Breast epithelium (tissue), 4 donors: Measurements from ENCODE around the gene NFIX. TPM values are rescaled to one million over a fixed set of nuclear protein-coding genes. Genes with fewer than 3 reads are reported as not detected.

Source experiments
- DNase-seq, 2 donors: peaks; one replicate each; pipeline ENCODE4 v3.0.0-alpha.2; 2019; ENCODE audit warnings: low spot score in 2 of 2
- H3K27ac ChIP-seq, 2 donors: fragments of 200-600 bp; sonication (generic) in 1 of 2; one replicate each; pipeline ENCODE4 v1.5.1; 2016 to 2019; ENCODE audit warnings: mild to moderate bottlenecking in 1 of 2
- H3K27me3 ChIP-seq, 2 donors: fragments of 200-600 bp; sonication (generic) in 1 of 2; one replicate each; pipeline versions ENCODE4 v1.5.1 to v1.6.0; 2017 to 2019; ENCODE audit warnings: control low read depth in 1 of 2, mild to moderate bottlenecking in 1 of 2
- H3K36me3 ChIP-seq: fragments of 200-600 bp; one replicate; pipeline ENCODE4 v1.5.1; 2019
- H3K4me1 ChIP-seq, 2 donors: fragments of 200-600 bp; sonication (generic); one replicate each; pipeline ENCODE4 v1.5.1; 2016 to 2019; ENCODE audit warnings: control low read depth in 1 of 2
- H3K4me3 ChIP-seq, 3 donors: fragments of 200-600 bp; sonication (generic); 1 replicate in 2 of 3; 2 replicates in 1 of 3; pipeline ENCODE4 v1.5.1; 2016 to 2019; ENCODE audit warnings: mild to moderate bottlenecking in 3 of 3, moderate library complexity in 2 of 3
- H3K9me3 ChIP-seq, 2 donors: fragments of 200-600 bp; sonication (generic) in 1 of 2; one replicate each; pipeline ENCODE4 v1.5.1; 2016 to 2019; ENCODE audit warnings: control low read depth in 1 of 2
- POLR2A ChIP-seq: fragments of 450-650 bp; IDR thresholded peaks from one replicate; pipeline ENCODE4 v1.6.1; 2016; ENCODE audit warnings: antibody characterized with exemption, mild to moderate bottlenecking, moderate library complexity
- POLR2AphosphoS5 ChIP-seq, 3 donors: sonication (generic); formaldehyde crosslinking; IDR thresholded peaks; one replicate each; pipeline ENCODE4 v1.6.1; 2017; ENCODE audit warnings: antibody characterized with exemption in 3 of 3
- intact Hi-C: fragments of 100-400 bp; cut with DNase I; formaldehyde crosslinking; loops from one replicate; pipeline ENCODE4 v1.15.1; 2023; ENCODE audit warnings: low total_unique reads
- total RNA-seq, 3 donors: library from RNA; depleted of rRNA; stranded (reverse); fragments of >200 nt; gene quantifications; one replicate each; pipeline ENCODE4 v1.1.0, GENCODE V29; 2016
- TF ChIP-seq, protein P1 (sequence below), 3 donors: fragments of 450-650 bp; IDR thresholded peaks; one replicate each; pipeline ENCODE4 v1.5.1; 2016 to 2017; ENCODE audit warnings: antibody characterized with exemption in 3 of 3, mild to moderate bottlenecking in 3 of 3, moderate library complexity in 3 of 3

The NFIX gene
- total RNA-seq, 3 donors from 2014 or later: 43.6 to 53.9 (median 52.8) TPM

DNA sequence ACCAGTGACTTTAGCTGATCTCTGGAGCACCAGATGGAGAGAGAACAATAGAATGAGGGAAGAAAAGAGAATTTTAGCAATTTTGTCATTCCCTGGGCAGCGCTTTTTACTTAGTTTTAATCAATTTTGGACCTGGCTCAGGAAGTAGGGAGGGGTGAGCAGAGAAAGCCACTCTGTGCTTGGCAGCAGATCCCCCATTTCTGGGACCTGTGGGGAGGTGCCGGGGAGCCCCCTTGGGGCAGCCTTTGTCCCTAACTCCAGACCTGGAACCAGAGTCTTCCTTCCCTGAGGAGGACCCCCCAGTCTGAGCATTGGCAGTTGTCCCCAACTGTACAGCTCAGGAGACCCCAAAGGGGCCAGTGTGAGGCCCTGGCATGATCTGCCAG is 96.9 kb downstream of the NFIX start:
- Histone ChIP-seq H3K27ac (peak overlapping the region; percentile 88 to 90), H3K36me3 (no peaks in the 10 kb centered on the region), H3K4me3 (peak overlapping the region in 2 of 3 donors; percentile 8 to 41), H3K9me3 (no peaks in the 10 kb centered on the region), H3K27me3 (no peaks in the 10 kb centered on the region), H3K4me1 (peaks cover 9 to 10% of the 10 kb centered on the region in 2 donors)
- no peak for DNase-seq
- intact Hi-C loops: no loop called here
- TF ChIP-seq POLR2AphosphoS5 (IDR thresholded peaks at IDR 0.05): no peak
- TF ChIP-seq, protein P1, sequence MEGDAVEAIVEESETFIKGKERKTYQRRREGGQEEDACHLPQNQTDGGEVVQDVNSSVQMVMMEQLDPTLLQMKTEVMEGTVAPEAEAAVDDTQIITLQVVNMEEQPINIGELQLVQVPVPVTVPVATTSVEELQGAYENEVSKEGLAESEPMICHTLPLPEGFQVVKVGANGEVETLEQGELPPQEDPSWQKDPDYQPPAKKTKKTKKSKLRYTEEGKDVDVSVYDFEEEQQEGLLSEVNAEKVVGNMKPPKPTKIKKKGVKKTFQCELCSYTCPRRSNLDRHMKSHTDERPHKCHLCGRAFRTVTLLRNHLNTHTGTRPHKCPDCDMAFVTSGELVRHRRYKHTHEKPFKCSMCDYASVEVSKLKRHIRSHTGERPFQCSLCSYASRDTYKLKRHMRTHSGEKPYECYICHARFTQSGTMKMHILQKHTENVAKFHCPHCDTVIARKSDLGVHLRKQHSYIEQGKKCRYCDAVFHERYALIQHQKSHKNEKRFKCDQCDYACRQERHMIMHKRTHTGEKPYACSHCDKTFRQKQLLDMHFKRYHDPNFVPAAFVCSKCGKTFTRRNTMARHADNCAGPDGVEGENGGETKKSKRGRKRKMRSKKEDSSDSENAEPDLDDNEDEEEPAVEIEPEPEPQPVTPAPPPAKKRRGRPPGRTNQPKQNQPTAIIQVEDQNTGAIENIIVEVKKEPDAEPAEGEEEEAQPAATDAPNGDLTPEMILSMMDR (IDR thresholded peaks at IDR 0.05): no peak
- TF ChIP-seq POLR2A: no peak

DNA sequence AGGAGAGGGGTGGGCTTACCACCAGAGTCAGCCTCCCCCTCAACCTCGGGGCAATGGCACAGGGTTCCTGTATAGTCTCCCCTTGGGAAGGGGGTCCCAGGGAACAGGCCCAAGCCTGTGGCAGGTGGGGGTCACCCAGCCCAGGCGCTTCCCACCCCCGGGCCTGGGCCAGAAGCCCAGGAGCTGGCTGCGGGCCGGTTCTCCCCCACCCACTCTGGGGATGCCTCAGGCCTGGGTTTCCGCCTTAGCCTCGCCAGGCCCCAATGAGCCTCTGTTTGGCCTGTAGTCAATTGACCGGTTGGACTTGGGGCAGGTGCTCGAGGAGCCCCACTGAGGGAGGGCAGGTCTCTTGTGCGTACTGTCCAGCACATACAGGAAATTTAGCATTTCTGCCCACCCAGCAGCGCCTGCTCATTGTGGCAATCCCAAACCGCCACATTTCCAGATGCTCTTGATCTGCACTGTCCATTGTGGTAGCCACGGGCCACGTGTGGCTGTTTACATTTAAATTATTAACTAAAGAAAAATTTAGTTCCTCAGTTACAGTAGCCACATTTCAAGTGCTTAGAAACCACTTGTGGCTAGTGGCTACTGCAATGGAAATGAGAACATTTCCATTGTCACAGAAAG is 97.4 kb downstream of the NFIX start:
- Histone ChIP-seq H3K27ac (peak overlapping the region; percentile 88 to 90), H3K27me3 (no peaks in the 10 kb centered on the region), H3K9me3 (no peaks in the 10 kb centered on the region), H3K4me3 (no peak overlapping the region), H3K36me3 (no peaks in the 10 kb centered on the region), H3K4me1 (peaks cover 9 to 10% of the 10 kb centered on the region in 2 donors)
- DNase-seq: no peak
- TF ChIP-seq, protein P1 (IDR thresholded peaks at IDR 0.05): no peak
- TF ChIP-seq POLR2AphosphoS5 (IDR thresholded peaks at IDR 0.05) (no peak), POLR2A (no peak)
- intact Hi-C loops: no loop called here

DNA sequence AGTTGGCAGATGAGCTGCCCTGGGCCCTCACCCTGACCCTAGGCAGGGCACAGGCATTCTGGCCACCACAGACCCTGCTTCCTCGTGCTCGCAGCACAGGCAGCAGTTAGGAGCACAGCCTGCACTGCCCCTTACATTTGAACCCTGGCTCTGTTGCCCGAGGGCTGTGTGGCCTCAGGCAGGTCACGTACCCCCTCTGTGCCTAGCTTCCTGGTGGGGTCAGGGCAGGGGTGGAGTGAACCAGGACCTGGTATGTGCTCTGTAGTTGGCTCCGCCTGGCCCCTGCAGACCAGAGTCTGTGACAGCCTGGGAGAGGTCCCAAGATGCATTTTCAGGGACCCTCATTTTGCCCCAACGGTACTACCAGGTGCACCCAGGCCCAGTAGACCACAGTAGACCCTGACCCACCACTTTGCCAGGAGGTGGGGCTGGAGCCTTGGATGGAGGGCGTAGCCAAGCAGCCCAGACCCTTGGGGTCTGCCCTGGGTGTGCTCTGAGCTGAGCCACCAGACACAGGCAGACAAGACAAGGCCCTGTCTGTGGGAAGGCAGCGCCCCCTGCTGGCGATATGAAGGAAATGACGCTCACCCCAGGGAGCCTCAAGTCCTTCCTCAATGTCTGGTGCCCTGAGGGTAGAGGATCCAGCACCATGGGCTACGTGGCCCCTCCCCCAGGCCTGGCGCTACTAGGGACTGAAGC is 98.3 kb downstream of the NFIX start:
- Histone ChIP-seq H3K36me3 (no peaks in the 10 kb centered on the region), H3K27me3 (no peaks in the 10 kb centered on the region), H3K27ac (peak overlapping the region; percentile 88 to 90), H3K4me3 (no peak overlapping the region), H3K4me1 (peaks cover 9 to 10% of the 10 kb centered on the region in 2 donors), H3K9me3 (no peaks in the 10 kb centered on the region)
- DNase-seq: peak; percentile 80 to 86
- no peak for TF ChIP-seq POLR2A
- TF ChIP-seq, protein P1 (IDR thresholded peaks at IDR 0.05): peak; percentile 92 to 98 (median 95)
- peak; percentile 12 to 51 (median 51) for TF ChIP-seq POLR2AphosphoS5 (IDR thresholded peaks at IDR 0.05)
- intact Hi-C loops: no loop called here

DNA sequence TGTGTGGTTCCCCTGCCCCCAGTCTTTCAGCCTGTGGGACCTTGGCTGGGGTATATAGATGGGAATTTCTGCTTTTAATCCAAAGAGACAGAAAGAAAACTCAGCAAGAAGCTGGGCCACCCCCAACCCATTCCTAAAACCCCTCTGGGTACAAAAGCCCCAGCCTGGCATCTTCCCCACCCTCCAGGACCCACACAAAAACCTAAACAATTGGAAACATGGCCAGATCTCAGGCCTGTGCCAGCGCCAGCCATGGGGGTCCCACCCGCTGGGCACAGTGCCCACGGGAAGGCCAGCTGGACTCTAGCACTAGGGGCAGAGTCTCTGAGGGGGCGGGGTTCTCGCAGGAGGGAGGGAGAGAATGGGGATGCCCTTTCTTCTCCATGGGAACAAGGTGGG is 98.8 kb downstream of the NFIX start:
- Histone ChIP-seq H3K27ac (peak overlapping the region; percentile 88 to 90), H3K9me3 (no peaks in the 10 kb centered on the region), H3K4me3 (no peak overlapping the region), H3K36me3 (no peaks in the 10 kb centered on the region), H3K4me1 (peaks cover 9 to 10% of the 10 kb centered on the region in 2 donors), H3K27me3 (no peaks in the 10 kb centered on the region)
- DNase-seq: no peak
- TF ChIP-seq POLR2AphosphoS5 (IDR thresholded peaks at IDR 0.05): no peak
- no peak for TF ChIP-seq POLR2A
- TF ChIP-seq, protein P1 (IDR thresholded peaks at IDR 0.05): no peak
- intact Hi-C loops: no loop called here

DNA sequence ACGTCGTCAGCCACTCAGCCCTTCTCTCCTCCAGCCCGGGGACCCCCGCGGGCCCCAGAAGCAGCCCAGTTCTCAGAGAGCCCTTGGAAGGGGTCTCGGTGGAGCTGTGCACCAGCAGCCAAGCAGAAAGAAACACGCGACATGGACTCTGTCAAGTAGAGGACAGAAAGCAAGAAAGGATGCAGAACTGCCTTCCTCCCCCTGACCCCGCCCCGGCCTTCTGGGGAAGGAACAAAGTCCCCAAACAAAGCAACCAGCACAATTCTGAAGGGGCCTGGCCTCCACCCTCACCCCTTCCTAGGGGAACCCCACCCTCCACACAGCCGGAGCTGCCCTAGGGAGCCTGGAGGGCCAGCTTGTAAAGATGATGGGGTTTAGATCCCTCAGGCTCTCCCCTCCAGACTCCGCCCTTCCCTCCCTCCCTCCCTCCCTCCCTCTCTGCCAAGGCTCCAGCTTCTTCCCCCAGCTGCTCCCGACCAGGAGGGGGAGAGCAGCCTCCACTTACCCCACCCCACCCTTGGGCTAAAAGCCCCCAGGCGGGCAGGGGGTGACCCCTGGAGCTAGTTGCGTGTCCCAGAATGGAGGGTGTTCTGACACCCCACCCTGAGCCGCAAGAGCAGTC is 99.6 kb downstream of the NFIX start:
- Histone ChIP-seq H3K27ac (peak overlapping the region in 1 of 2 donors; percentile 32), H3K36me3 (no peaks in the 10 kb centered on the region), H3K4me1 (peaks cover 6 to 9% of the 10 kb centered on the region in 2 donors), H3K9me3 (no peaks in the 10 kb centered on the region), H3K27me3 (no peaks in the 10 kb centered on the region), H3K4me3 (peak overlapping the region in 1 of 3 donors; percentile 28)
- TF ChIP-seq POLR2A: no peak
- TF ChIP-seq, protein P1 (IDR thresholded peaks at IDR 0.05): no peak
- DNase-seq: no peak
- intact Hi-C loops: no loop called here
